Peyer's patch (tissue), 4 donors: Measurements from ENCODE around the gene POLDIP3.

Experiments used
- POLR2A ChIP-seq, 2 donors: fragments of 450-650 bp; IDR thresholded peaks; one replicate each; pipeline ENCODE4 v1.5.1; 2017; ENCODE audit warnings: antibody characterized with exemption in 2 of 2, mild to moderate bottlenecking in 2 of 2, moderate library complexity in 2 of 2
- TF ChIP-seq, protein P1 (sequence below), 6 experiments: fragments of 450-650 bp in 4 of 6; fragments of 200-600 bp in 2 of 6; sonication (generic) in 1 of 6; IDR thresholded peaks; one replicate each; pipeline ENCODE4 v1.5.1; 2017 to 2019; ENCODE audit warnings: antibody characterized with exemption in 6 of 6, mild to moderate bottlenecking in 3 of 6, moderate library complexity in 1 of 6

DNA sequence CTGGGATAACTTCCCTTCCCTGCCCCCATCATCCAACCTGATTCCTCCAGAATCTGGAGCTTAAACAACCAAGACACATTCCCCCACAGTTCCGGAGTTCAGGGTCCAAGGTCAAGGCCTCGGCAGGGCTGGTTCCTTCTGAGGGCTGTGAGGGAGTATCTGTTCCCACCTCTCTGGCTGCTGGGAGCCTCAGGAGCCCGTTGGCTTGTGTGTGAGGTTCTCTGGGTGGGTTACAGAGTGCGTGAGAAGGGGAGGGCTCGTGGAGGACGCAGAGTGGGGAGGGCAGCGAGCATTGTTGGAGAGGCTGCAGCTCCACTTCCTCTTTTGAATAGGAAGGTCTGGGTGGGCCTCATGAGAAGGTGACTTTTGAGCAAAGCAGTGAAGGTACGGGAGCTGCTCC lies 52.4 kb downstream of the POLDIP3 start:
- TF ChIP-seq, protein P1, sequence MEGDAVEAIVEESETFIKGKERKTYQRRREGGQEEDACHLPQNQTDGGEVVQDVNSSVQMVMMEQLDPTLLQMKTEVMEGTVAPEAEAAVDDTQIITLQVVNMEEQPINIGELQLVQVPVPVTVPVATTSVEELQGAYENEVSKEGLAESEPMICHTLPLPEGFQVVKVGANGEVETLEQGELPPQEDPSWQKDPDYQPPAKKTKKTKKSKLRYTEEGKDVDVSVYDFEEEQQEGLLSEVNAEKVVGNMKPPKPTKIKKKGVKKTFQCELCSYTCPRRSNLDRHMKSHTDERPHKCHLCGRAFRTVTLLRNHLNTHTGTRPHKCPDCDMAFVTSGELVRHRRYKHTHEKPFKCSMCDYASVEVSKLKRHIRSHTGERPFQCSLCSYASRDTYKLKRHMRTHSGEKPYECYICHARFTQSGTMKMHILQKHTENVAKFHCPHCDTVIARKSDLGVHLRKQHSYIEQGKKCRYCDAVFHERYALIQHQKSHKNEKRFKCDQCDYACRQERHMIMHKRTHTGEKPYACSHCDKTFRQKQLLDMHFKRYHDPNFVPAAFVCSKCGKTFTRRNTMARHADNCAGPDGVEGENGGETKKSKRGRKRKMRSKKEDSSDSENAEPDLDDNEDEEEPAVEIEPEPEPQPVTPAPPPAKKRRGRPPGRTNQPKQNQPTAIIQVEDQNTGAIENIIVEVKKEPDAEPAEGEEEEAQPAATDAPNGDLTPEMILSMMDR (IDR thresholded peaks at IDR 0.05), result no peak
- TF ChIP-seq POLR2A (IDR thresholded peaks at IDR 0.05), result no peak
